NB4 (cell line): ENCODE measurements around the gene SNX25.

ENCODE experiments used
- CTCF ChIP-seq: IDR thresholded peaks from one replicate; pipeline ENCODE4 v1.5.1; 2012; ENCODE audit warnings: low read depth, low read length
- POLR2A ChIP-seq: IDR thresholded peaks from 2 replicates; pipeline ENCODE4 v1.6.1; 2011; ENCODE audit warnings: mild to moderate bottlenecking; ENCODE audit not compliant: insufficient read length; ENCODE audit errors: extremely low read depth

DNA sequence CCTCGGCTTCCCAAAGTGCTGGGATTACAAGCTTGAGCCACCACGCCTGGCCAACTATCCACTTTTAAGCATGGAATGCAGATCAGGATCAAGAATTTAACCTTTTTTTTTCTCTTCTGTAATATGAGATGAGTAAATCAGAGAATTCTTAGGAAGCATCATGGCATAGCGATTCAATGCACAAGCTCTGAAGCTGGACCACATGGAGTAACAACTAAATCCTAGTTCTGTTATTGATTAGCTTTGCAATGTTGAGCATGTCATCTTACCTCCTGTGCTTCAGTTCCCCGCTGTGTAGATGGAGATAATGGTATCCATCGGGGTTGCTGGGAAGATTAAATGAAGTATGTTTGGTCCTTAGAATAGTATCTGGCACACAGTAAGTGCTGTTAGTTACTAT, 1.9 kb upstream of the SNX25 start:
- TF ChIP-seq CTCF (no peak), POLR2A (no peak)
